ENCODE results near the gene USP25. TPM values are rescaled to one million over a fixed set of nuclear protein-coding genes. Genes with fewer than 3 reads are reported as not detected.

Gene USP25
- total and polyA plus RNA-seq, 2 of the 8 experiments (the other 6 are each of a cell fraction or from before 2014, with no cell fraction given), result 11.2 to 48.1 TPM

- H2AK5ac ChIP-seq (ENCODE audit: low read depth, low read length), result no peak overlapping the region
- no peaks in the 10 kb centered on the region for H3K23me2 ChIP-seq (ENCODE audit: low read depth, low read length)
- no peak overlapping the region for H4K5ac ChIP-seq (ENCODE audit: insufficient read length, low read depth, low read length)
- H3K9me3 ChIP-seq (ENCODE audit: insufficient read depth in 2 of 2, low read depth in 1 of 2, low read length in 1 of 2), result no peaks in the 10 kb centered on the region
- H3K79me1 ChIP-seq (ENCODE audit: low read depth, low read length), result no peaks in the 10 kb centered on the region
- no peak overlapping the region for H3K9ac ChIP-seq (replicated peaks in 1 of 4; ENCODE audit: extremely low read depth in 1 of 4, low read depth in 3 of 4, low read length in 3 of 4)
- H3K4ac ChIP-seq (replicated peaks; ENCODE audit: insufficient read length, low read depth, low read length), result no peak overlapping the region
- DNase-seq (ENCODE audit: low read depth in 1 of 2, low spot score in 2 of 2) (no peak), FAIRE-seq (no peak)
- H4K91ac ChIP-seq (replicated peaks; ENCODE audit: insufficient read length, low read length), result no peak overlapping the region
- 96% methylated on average over 4 of the region's 4 CpGs; no CpG with 5 or more reads in 1 of the 2 experiments for WGBS, 2 experiments (ENCODE audit: extremely low coverage in 1 of 2, insufficient coverage in 1 of 2, insufficient read length in 1 of 2, insufficient replicate concordance in 2 of 2, low coverage in 1 of 2, low lambda C conversion rate in 2 of 2, missing lambda C conversion rate in 1 of 2)
- peaks cover 0 to 2% of the 10 kb centered on the region in 2 experiments for H4K20me1 ChIP-seq (replicated peaks in 1 of 2; ENCODE audit: control insufficient read depth in 1 of 2, insufficient read depth in 2 of 2, low read length in 2 of 2)
- no peak overlapping the region for H3K4me2 ChIP-seq (ENCODE audit: insufficient read depth in 1 of 2, low read depth in 2 of 2, low read length in 2 of 2)
- no peak overlapping the region for H3K27ac ChIP-seq (ENCODE audit: low read depth, low read length)
- POLR2A ChIA-PET (ENCODE audit: partially characterized antibody), result interaction anchor here (0.6 kb wide), 1 partner anchor 400 kb away, joined by 3 read pairs; no protein-coding TSS in a partner anchor
- no peak overlapping the region for H3K14ac ChIP-seq (ENCODE audit: insufficient read length)
- no peak overlapping the region for H2BK15ac ChIP-seq (ENCODE audit: low read length)
- H3K79me2 ChIP-seq (ENCODE audit: control insufficient read depth in 1 of 2, insufficient read depth in 2 of 2, low read length in 2 of 2), result peaks cover 0 to 2% of the 10 kb centered on the region in 2 experiments; a peak in 1 of 4 replicates
- no peak overlapping the region for H3K23ac ChIP-seq (ENCODE audit: insufficient read length)
- no peak overlapping the region for H3K18ac ChIP-seq (ENCODE audit: extremely low read depth, low read length)
- no peak overlapping the region for H3K4me3 ChIP-seq (ENCODE audit: extremely low read depth in 1 of 4, insufficient read depth in 2 of 4, low read depth in 3 of 4, low read length in 4 of 4)
- no peak overlapping the region for H2BK5ac ChIP-seq (ENCODE audit: low read depth, low read length)
- no peak overlapping the region for H2BK20ac ChIP-seq (ENCODE audit: low read length)
- H3K56ac ChIP-seq (replicated peaks; ENCODE audit: insufficient read length, low read depth, low read length), result no peak overlapping the region
- no peaks in the 10 kb centered on the region for H3K4me1 ChIP-seq (replicated peaks in 1 of 4; ENCODE audit: control insufficient read depth in 3 of 4, insufficient read depth in 4 of 4, low read length in 3 of 4)
- H2BK120ac ChIP-seq (replicated peaks; ENCODE audit: low read depth, low read length), result no peak overlapping the region
- CTCF ChIA-PET (ENCODE audit: partially characterized antibody), result interaction anchor here (1.2 kb wide), 1 partner anchor 101 kb away, joined by 3 read pairs; no protein-coding TSS in a partner anchor
- H3K27me3 ChIP-seq (replicated peaks in 1 of 4; ENCODE audit: control insufficient read depth in 3 of 4, extremely low read depth in 1 of 4, insufficient read depth in 3 of 4, low read length in 3 of 4), result no peaks in the 10 kb centered on the region
- H2BK12ac ChIP-seq (ENCODE audit: low read depth, low read length), result no peak overlapping the region
- H4K8ac ChIP-seq (ENCODE audit: extremely low read depth, insufficient read depth, low read length), result no peak overlapping the region
- peaks cover 6 to 44% (median 10%) of the 10 kb centered on the region in 4 experiments for H3K36me3 ChIP-seq (ENCODE audit: control insufficient read depth in 2 of 4, insufficient read depth in 4 of 4, low read length in 3 of 4)
- H2AFZ ChIP-seq (ENCODE audit: low read length), result no peak overlapping the region
- TF ChIP-seq FOSL1 (IDR thresholded peaks at IDR 0.05; ENCODE audit: insufficient read depth, low read depth, low read length) (no peak), POLR2AphosphoS5 (IDR thresholded peaks at IDR 0.05; ENCODE audit: low read depth, low read length) (no peak), ZNF274 (IDR thresholded peaks at IDR 0.05; ENCODE audit: borderline replicate concordance, extremely low read depth, low read length) (no peak), CBX8 (IDR thresholded peaks at IDR 0.05; ENCODE audit: borderline replicate concordance, low read depth, low read length) (no peak), TAF7 (optimal IDR thresholded peaks at IDR 0.05; ENCODE audit: borderline replicate concordance, low read depth, low read length) (no peak), TAF1 (IDR thresholded peaks at IDR 0.05; ENCODE audit: low read depth, low read length) (no peak), CBX5 (IDR thresholded peaks at IDR 0.05; ENCODE audit: low read depth, low read length) (no peak)
Measured at GRCh38 chr21:15831497-15831896, 101.7 kb downstream of the USP25 start.

Measured in H1 (cell line).